GM23338 (cell line): Measurements from ENCODE around the gene ZNF638.
"Not testable (repeated sequence)": the region's sequence is repeated elsewhere in the genome, so short reads cannot be mapped to it uniquely, and the experiment has no call there.

Experiments
- EZH2 ChIP-seq: fragments of 200-600 bp; sonication (generic); IDR thresholded peaks from one replicate; pipeline ENCODE4 v1.8.0; 2017; ENCODE audit warnings: antibody characterized with exemption, mild to moderate bottlenecking, low read depth; ENCODE audit not compliant: unreplicated experiment
- STAT1 ChIP-seq: IDR thresholded peaks from one replicate; pipeline ENCODE4 v1.6.1; 2016; ENCODE audit warnings: antibody characterized with exemption; ENCODE audit not compliant: unreplicated experiment
- TF ChIP-seq, protein P1 (sequence below), 2 experiments: fragments of 200-600 bp in 1 of 2; sonication (generic) in 1 of 2; conservative IDR thresholded peaks; 2 replicates each; pipeline versions ENCODE4 v1.5.1 to v1.6.1; 2016 to 2017; ENCODE audit warnings: antibody characterized with exemption in 2 of 2, low read depth in 2 of 2, mild to moderate bottlenecking in 2 of 2, moderate library complexity in 1 of 2
- TF ChIP-seq, protein P2 (sequence below): IDR thresholded peaks from one replicate; pipeline ENCODE4 v1.6.1; 2018; ENCODE audit warnings: antibody characterized with exemption; ENCODE audit not compliant: unreplicated experiment

- TF ChIP-seq, protein P1, sequence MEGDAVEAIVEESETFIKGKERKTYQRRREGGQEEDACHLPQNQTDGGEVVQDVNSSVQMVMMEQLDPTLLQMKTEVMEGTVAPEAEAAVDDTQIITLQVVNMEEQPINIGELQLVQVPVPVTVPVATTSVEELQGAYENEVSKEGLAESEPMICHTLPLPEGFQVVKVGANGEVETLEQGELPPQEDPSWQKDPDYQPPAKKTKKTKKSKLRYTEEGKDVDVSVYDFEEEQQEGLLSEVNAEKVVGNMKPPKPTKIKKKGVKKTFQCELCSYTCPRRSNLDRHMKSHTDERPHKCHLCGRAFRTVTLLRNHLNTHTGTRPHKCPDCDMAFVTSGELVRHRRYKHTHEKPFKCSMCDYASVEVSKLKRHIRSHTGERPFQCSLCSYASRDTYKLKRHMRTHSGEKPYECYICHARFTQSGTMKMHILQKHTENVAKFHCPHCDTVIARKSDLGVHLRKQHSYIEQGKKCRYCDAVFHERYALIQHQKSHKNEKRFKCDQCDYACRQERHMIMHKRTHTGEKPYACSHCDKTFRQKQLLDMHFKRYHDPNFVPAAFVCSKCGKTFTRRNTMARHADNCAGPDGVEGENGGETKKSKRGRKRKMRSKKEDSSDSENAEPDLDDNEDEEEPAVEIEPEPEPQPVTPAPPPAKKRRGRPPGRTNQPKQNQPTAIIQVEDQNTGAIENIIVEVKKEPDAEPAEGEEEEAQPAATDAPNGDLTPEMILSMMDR (conservative IDR thresholded peaks at IDR 0.05; ENCODE audit: low read depth in 2 of 2): not testable (repeated sequence)
- not testable (repeated sequence) for TF ChIP-seq STAT1, EZH2
- TF ChIP-seq, protein P2, sequence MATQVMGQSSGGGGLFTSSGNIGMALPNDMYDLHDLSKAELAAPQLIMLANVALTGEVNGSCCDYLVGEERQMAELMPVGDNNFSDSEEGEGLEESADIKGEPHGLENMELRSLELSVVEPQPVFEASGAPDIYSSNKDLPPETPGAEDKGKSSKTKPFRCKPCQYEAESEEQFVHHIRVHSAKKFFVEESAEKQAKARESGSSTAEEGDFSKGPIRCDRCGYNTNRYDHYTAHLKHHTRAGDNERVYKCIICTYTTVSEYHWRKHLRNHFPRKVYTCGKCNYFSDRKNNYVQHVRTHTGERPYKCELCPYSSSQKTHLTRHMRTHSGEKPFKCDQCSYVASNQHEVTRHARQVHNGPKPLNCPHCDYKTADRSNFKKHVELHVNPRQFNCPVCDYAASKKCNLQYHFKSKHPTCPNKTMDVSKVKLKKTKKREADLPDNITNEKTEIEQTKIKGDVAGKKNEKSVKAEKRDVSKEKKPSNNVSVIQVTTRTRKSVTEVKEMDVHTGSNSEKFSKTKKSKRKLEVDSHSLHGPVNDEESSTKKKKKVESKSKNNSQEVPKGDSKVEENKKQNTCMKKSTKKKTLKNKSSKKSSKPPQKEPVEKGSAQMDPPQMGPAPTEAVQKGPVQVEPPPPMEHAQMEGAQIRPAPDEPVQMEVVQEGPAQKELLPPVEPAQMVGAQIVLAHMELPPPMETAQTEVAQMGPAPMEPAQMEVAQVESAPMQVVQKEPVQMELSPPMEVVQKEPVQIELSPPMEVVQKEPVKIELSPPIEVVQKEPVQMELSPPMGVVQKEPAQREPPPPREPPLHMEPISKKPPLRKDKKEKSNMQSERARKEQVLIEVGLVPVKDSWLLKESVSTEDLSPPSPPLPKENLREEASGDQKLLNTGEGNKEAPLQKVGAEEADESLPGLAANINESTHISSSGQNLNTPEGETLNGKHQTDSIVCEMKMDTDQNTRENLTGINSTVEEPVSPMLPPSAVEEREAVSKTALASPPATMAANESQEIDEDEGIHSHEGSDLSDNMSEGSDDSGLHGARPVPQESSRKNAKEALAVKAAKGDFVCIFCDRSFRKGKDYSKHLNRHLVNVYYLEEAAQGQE: not testable (repeated sequence)
Observed at GRCh38 chr2:71331331-71331580, 326 bp upstream of the ZNF638 start.
